Measurements from ENCODE around the gene NOSIP.

Gene NOSIP

DNA sequence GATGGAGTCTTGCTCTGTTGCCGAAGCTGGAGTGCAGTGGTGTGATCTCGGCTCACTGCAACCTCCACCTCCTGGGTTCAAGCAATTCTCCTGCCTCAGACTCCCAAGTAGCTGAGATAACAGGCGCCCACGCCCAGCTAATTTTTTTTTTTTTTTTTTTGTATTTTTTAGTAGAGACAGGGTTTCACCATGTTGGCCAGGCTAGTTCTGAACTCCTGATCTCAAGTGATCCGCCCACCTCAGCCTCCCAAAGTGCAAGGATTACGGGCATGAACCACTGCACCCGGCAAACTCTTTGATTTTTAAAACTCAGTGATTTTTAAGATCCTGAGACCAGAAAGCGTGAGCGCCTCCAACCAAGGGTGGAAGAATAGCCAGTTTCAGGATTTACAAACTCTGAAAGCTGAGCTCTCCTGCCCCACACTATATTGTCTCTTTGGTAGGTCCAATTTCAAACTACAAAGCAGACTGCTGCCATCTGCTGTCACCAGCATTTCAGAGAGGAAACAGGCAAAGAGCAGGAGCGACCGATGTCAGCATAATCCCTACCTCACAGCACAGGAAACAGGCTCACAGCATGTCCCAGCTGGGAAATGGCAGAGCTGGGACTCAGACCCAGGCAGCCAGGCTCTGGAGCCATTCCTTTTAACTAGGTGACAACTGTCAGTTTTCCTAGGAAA, 9.2 kb downstream of the NOSIP start:
- DNase-seq (ENCODE audit: low spot score): no peak

DNA sequence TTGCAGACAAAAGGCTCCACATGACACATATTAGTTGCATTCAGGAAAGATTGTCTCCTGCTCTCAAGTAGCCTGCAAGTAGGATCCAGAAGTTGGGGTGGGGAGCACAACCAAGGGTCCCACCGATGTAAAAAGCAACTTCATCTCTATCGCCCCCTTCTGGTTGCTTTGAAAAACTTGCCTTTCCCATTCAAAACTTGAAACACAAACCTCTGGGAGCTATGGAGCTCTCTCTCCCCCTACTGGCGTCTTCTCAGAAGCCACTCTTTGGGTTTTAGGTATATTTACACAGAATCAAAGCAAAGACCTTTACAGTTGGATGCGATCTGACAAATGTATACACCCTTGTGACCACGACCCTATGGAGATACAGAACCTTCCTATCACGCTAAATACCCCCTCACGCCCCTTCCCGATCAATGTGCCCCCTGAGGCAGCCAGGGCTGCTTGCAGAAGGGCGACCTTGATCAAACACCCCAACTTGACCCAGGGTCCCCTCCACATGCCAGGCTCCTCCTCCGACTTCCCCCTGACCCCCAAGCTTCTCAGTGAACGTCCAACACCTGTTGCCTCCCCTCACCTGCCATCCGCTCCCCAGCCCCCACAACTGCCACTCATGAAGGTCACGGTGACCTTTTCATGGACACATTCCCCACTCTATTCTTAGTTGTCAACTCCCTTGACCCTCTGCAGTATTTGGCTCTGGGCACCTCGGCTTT, 10.1 kb downstream of the NOSIP start:
- DNase-seq (ENCODE audit: low spot score): peak; percentile 70

DNA sequence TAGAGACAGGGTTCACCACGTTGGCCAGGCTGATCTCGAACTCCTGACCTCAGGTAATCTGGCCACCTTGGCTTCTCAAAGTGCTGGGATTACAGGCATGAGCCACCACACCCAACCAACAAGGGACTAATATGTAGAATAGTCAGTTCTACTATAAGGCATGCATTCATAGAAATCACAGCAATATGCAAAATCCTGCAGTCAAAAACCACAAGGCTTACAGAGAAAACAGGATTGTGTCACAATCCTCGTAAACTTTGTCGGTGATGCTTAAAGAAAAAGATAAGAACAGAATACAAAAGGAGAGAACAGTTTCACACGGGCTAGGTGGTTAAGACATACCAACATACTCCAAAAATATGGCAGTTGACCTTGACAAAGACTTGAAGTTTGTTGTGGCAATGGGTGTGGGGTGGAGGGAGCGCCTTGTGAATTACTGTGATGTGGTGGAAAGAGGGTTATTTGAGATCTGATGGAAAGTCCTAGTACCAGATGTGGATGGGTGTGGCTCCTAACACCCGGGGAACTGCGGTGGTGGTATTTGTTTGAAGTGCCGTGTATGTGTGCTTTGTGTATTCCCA, 12.4 kb downstream of the NOSIP start:
- DNase-seq (ENCODE audit: low spot score): no peak

DNA sequence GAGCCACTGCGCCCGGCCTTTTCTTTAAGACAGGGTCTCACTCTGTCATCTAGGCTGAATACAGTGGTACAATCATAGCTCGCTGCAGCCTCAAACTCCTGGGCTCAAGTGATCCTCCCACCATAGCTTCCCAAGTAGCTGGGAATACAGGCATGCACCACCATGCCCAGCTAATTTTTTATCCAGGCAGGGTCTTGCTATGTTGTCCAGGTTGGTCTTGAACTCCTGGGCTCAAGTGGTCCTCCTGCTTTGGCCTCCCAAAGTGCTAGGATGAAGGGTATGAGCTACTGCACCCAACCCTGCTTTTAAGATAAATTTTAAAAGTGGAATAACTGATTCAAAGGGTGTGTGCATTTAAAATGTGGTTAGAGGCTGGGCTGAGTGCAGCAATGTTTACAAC, 14.1 kb downstream of the NOSIP start:
- DNase-seq (ENCODE audit: low spot score): no peak

DNA sequence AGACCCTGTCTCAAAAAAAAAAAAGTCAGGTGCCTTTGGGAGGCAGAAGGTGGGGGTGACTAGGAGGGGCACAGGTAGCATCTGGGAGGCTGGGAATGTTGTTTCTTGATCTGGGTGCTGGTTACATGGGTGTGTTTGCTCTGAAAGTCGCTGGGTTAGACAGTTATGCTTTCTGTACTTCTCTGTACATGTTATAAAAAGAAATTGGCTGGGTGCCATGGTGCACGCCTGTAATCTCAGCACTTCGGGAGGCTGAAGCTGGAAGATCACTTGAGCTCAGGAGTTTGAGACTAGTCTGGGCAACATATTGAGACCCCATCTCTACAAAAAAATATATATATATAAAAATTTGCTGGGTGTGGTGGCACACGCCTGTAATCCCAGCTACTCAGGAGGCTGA, 15.1 kb downstream of the NOSIP start:
- no peak for DNase-seq (ENCODE audit: low spot score)

DNA sequence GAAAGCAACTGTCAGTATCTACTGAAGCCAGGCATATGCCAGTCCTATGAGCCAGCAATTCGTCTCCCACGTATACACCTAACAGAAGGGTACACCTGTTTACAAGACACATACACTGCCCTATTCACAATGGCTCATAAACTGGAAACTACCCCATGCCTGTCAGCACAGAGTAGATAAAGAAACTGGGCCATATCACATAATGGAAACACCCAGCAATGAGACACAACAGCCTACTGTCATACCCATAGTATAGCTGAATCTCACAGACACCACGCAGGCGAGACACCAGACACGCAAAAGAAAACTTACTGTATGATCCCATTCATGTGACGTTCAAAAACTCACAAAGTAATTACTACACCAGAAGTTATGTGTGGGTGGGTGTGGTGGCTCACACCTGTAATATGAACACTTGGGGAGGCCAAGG, 15.7 kb downstream of the NOSIP start:
- no peak for DNase-seq (ENCODE audit: low spot score)

DNA sequence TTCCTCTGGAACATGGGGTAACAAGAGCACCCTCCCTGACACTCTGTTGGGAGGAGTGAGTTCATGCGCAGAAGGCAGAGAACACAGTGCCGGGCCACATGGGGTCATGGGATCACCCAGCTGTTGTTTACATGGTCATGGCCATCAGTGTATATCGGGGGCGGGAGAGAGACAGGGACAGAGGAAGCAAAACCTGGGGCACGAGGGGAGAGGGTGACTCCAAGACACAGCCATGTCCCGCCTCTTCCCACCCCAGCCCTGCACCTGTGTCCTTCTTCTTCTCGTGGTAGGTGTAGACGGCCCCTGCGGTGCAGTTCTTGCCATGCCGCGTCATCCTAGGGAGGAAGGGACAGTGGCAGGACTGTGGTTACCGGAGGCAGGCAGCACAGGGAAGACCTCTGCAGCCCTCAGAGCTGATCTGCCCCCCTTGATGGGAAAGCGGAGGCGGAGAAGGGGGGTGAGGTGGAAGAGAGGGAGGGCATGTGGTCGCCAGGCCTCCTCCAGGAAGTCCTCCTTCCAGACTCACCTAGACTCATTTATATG, 19.9 kb downstream of the NOSIP start:
- peak; percentile 70 for DNase-seq (ENCODE audit: low spot score)

DNA sequence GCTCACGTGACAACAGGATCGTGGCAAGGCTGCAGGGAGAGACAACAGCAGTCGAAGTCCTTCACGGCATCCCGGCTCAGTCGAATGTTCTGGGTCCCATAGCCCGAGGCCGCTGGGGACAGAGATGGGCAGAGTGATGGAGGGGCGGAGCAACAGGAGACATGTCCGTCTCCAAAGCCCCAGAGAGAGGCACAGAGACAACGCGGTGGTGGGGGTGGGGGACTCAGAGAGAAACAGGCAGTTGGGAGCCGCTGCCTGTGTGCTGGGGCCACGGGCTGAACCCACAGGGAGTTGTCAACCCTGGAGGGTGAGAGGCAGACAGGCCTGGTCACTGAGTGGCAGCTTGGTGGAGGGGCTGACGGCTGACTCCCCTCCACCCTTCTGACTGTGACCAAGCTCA, 20.4 kb downstream of the NOSIP start:
- DNase-seq (ENCODE audit: low spot score): no peak

DNA sequence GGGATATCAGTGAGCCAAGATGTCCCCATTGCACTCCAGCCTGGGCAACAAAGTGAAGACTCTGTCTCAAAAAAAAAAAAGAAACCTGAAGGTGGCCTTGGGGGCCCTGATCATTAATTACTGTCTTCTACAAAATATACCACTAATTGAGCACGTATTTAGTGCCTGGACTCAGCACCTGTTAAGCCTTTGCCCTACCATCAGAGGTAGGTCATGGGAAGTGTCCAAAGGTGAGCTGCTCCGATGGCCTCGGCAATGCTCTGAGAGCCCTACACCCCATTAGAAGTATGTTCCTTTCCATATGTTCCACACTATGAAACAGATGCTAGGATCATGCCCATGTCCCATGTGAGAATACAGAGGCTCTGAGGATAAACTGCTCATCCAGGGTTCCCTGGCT, 20.9 kb downstream of the NOSIP start:
- no peak for DNase-seq (ENCODE audit: low spot score)

DNA sequence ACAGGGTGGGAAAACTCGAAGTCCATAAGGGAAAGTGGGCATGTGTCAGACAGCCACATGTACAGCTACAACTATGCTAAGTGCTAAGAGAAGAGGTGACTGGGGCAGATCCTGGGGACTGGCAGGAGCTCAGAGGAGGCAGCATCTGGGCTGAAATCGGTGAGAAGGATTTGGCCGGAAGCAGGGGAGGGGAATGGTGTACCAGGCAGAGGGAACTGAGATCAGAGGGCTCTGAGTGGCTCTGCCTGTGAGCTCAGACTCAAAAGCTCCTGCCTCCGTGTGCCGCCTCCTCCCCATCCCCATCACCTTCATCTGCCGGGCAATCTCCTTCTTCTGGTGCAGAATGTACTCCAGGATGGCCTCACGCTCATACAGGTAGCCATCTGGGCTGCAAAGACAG, 21.8 kb downstream of the NOSIP start:
- no peak for DNase-seq (ENCODE audit: low spot score)

DNA sequence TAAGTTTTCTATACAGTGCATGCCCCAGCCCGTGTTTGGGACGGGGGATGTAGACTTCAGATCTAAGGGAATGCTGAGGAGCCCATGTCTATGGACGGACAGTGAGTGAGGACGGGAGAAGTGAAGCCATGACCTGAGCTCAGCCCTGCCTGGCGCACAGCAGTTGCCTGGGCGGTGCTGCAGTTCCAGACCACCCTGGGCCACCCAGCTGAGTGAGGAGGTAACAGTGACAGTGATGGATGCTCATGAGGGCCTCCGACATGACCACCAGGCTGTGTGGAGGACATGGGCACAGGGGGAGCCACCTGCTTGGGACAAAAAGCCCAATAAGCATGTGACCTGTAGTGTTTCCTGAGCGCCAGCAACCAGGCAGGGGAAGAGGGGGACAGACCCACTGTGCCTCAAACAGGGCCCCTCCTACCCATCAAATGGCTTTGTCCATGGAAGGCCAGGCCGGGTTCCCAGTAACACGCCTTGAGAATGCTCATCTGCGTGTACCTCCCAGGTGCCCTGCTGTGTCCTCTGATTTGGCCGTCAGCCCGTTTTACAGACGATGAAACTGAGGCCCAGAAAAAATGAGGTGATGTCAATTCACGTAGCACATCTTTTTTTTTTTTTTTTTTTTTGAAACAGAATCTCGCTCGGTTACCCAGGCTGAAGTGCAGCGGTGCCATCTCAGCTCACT, 22.6 kb downstream of the NOSIP start:
- no peak for DNase-seq (ENCODE audit: low spot score)

DNA sequence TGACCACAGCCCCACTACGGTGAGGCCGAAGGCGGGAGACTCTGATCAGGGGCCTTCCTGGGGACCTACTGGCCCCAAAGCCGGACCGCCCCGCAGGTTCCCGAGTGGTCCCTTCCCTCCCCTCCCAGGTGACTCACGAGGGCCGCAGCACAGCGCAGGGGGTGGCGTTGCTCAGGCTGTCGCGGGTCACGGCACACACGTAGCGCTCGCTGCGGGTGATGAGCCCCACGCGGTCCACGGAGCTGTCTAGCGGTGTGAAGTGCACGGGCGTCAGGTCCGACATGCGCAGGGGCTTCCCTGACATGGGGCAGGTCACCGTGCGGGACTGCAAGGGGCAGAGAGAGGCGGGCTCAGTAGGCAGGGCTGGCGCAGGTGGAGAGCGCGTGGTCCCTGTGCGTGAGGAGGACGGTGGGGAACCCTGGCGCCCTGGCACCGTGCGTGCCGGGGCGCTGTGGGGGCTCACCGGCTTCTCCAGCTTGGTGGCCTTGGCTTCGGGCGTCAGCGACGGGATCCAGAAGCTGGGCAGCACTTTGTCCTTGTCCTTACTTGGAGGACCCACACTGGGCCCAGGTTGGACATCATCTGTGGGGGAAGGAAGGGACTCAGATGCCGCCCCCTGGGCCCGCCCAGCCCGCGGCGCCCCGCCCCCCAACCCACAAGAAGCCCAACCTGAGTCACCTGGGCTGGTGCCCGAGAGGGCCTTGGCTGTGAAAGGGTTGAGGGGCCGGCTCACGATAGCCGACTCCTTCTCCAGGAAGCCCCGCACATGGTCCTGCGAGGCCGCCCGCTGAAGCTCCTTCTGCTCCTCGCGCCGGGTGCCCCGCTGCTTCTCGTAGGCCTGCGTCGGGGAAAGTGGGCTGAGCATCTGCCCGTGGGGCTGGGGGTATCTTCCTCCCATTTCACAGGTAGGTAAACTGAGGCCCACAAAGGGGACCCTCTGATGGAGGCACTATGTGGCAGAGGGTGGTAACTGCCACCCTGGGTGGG, 23.7 kb downstream of the NOSIP start:
- no peak for DNase-seq (ENCODE audit: low spot score)

DNA sequence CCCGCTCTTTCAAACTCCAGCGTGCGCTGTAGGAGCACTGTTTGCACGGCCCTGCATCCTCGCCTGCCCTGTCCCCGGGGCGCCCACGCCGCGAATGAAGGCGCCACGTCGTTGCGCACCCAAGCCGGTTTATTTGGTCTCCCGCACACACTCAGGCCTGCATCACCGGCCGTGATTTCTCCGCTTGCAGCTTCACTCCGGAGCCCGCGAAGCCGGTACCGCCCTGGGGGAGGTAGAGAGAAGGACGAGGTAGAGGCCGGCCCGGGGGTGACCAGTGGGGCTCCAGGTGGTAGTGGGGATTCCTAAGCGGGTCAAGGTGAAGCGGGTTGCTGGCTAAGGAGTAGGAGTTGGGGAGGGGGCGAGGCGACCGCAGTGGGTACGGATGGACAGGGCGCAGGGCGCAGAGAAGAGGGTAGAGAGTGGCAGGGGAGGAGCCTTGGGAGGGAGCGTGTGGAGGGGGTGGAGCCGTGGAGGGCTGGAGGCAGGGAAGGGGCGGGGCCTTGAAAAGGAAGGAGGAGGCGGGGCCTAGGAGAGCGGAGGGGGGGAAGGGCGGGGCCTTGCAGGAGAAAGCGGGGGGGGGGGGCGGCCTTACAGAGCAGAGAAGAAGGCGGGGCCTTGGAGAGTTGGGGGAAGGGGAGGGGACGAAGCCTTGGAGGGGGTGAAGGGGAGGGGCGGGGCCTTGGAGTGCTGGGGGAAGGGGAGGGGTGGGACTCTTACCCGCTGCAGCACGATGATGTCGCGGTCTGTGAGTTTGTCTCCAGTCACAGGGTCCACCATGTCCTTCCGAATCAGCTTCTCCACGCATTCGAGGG, 24.6 kb downstream of the NOSIP start:
- DNase-seq (ENCODE audit: low spot score): no peak

DNA sequence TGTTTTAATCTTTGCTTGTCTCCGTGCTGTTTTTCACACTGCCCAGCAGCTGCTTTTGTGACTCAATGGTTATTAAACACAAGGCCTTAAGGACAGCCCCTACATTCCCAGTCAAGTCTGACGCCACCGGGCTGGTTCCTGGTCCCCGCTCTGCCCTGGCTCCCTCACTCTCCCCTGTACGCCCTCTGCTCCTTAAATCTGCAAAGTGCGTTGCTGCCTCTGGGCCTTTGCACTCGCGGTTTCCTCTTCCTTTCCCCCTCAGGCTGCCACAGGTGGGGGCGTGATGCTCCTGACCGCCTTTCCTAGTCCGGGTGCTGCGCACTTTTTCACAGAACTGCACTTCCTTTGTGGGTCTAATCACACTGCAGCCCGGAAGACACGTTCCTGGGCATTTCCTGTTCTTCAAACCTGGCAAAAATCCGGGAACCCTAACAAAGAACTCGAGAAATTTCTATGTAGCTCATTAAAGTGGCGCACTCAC, 25.6 kb downstream of the NOSIP start:
- DNase-seq (ENCODE audit: low spot score): no peak

DNA sequence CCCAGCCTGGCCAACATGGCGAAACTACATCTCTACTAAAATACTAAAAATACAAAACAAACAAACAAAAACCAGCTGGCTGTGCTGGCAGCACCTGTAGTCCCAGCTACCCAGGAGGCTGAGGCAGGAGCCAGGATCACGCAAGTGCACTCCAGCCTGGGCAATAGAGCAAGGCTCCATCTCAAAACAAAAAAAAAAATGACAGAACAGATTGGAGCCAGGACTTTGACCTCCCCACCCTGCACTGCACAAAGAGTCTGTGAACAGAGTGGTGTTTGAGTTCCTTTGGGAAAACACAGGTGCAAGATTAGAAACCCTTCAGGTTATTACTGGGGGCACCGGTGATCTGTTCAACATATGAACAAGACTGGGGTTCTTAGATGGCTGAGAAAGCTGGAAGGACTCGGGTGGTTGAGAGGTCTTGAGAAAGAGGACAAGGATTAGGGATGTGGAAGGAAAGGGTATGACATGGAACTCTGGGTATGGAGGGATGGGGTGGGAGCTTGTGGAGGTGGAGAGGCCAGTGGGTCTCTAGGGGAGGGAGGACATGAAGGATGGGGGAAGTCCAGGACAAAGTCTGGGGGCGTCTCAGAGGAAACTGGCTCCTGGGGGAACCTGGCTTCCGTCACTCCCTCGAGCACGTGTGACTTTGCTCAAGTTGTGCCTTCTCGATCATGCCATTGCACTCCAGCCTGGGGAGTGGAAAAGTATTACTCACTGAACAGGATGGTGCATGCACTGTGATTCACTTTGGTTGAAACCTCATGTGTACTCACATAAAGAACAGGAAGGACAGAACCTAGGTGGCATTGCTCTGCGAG, 26.7 kb downstream of the NOSIP start:
- no peak for DNase-seq (ENCODE audit: low spot score)

DNA sequence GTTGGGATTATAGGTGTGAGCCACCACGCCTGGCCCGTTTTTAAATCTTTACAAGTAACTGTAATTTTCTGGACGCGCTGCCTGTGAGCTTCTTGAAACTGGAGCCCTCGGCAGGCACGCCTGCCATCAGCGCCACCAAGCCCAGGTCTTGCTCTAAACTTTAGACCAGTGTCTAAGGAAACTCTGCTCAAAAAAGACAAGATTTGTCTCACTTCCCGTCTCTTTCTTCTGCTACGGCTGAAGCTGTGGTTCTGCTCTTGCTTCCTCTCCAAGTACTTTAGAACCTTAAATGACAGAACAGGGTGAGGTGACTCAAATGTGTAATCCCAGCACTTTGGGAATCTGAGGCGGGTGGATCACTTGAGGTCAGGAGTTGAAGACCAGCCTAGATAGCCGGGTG, 27.6 kb downstream of the NOSIP start:
- DNase-seq (ENCODE audit: low spot score): peak; percentile 54

DNA sequence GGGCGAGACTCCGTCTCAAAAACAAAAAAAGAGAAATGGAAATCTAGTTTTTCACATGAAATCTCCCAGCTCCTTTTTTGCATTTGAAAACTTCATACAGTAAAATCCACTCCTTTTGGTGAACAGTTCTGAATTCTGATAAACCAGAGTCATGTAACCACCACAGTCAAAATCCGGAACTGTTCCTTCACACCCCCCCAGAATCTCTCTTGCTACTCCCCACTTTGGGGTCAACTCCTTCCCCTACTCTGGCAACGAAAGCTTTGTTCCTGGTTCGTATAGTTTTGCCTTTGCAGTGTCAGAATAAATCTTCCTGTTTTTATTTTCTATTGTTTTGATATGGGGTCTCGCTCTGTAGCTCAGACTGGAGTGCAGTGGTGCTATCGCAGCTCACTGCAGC, 28.8 kb downstream of the NOSIP start:
- no peak for DNase-seq (ENCODE audit: low spot score)

DNA sequence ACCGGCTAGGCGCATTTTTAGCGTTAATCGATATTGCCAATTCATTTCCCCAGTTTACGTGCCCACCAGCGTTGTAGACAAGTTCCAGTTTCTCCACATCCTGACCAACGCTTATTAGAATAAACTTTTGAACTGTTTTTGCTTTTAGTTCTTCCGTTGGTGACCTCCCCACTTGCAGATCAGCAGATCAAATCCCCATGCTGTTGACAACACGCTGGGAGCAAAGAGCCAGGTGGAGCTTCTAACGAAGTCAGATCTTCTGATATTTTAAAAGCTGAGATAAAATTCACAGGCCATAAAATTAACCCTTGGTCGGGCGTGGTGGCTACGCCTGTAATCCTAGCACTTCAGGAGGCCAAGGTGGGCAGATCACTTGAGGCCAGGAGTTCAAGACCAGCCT, 31.3 kb downstream of the NOSIP start:
- DNase-seq (ENCODE audit: low spot score): no peak

DNA sequence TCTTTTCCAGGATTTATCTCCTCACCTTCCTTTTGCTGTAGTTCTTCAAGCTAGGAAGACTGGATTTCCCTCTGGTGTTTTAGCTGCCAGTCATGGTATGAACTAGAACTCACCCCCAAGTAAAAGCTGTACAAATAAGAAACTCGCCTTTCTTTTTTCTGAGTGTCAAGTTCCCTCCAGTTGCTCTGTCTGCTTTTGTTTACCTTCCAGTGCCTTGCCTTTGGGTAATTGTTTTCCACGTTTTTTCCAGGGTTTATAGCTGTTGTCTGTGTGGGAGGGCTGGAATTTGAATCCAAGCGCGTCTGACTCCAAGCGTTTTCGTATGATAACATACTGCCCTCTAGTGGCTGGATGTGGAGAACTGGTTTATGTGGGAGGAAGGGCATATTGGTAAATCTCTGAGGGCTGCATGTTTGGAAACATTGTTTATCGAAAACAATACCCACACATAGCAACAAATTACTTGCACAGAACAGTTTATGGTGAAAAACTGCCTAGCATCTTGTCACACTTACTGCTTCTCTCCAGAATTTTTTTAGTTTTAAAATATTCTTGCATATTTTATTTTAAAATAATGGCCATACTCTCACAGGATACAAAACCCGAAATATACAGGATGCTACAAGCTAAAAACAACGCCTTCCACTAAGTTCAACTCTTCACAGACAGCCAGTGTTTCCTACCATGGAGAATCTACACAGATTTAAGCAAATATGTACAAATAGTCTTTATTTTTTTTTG, 33.4 kb downstream of the NOSIP start:
- DNase-seq (ENCODE audit: low spot score): peak; percentile 82
